CD14-positive monocyte (primary cell): ENCODE data around the gene PLD3. TPM values are rescaled to one million over a fixed set of nuclear protein-coding genes. Genes with fewer than 3 reads are reported as not detected.

Experiments
- DNase-seq, 3 donors: peaks; one replicate each; pipeline ENCODE4 v3.0.0-alpha.2; 2011 to 2022
- H2AFZ ChIP-seq: 2 replicates; pipeline ENCODE4 v1.6.0; 2012; ENCODE audit warnings: mild to moderate bottlenecking, low read depth, low read length, inconsistent platforms; ENCODE audit not compliant: insufficient read depth, poor library complexity, severe bottlenecking
- H3K27ac ChIP-seq, 2 donors: 1 replicate in 1 of 2; 2 replicates in 1 of 2; pipeline ENCODE4 v1.5.1; 2012 to 2013; ENCODE audit warnings: low read length in 2 of 2, control low read depth in 1 of 2, inconsistent platforms in 1 of 2, low read depth in 1 of 2, mild to moderate bottlenecking in 1 of 2
- H3K27me3 ChIP-seq, 2 donors: one replicate each; pipeline versions ENCODE4 v1.6.0 to v1.6.1; 2011 to 2013; ENCODE audit warnings: low read length in 2 of 2; ENCODE audit not compliant: control insufficient read depth in 2 of 2, insufficient read depth in 2 of 2
- H3K36me3 ChIP-seq, 2 donors: replicated peaks in 1 of 2; 1 replicate in 1 of 2; 2 replicates in 1 of 2; pipeline versions ENCODE4 v1.5.1 to v1.6.1; 2012 to 2013; ENCODE audit warnings: low read length in 2 of 2, control low read depth in 1 of 2, inconsistent platforms in 1 of 2, mild to moderate bottlenecking in 1 of 2; ENCODE audit not compliant: insufficient read depth in 2 of 2, control insufficient read depth in 1 of 2
- H3K4me1 ChIP-seq, 2 donors: 1 replicate in 1 of 2; 2 replicates in 1 of 2; pipeline versions ENCODE4 v1.5.1 to v1.6.1; 2012 to 2013; ENCODE audit warnings: low read length in 2 of 2, control low read depth in 1 of 2, inconsistent platforms in 1 of 2, mild to moderate bottlenecking in 1 of 2, moderate library complexity in 1 of 2; ENCODE audit not compliant: insufficient read depth in 2 of 2, control insufficient read depth in 1 of 2
- H3K4me2 ChIP-seq: replicated peaks from 2 replicates; pipeline ENCODE3; 2012; ENCODE audit warnings: low read length, moderate library complexity, mild to moderate bottlenecking; ENCODE audit not compliant: poor library complexity, severe bottlenecking; ENCODE audit errors: extremely low read depth
- H3K4me3 ChIP-seq, 3 experiments: fragments of 200-600 bp in 1 of 3; sonication (generic) in 1 of 3; replicated peaks in 1 of 3; 1 replicate in 2 of 3; 2 replicates in 1 of 3; pipeline ENCODE4 v1.5.1; 2011 to 2013; ENCODE audit warnings: low read length in 3 of 3, mild to moderate bottlenecking in 3 of 3, control low read depth in 2 of 3, low read depth in 2 of 3, inconsistent platforms in 1 of 3, moderate library complexity in 1 of 3
- H3K79me2 ChIP-seq: 2 replicates; pipeline ENCODE4 v1.6.0; 2012; ENCODE audit warnings: mild to moderate bottlenecking, control low read depth, inconsistent platforms, low read length, moderate library complexity; ENCODE audit not compliant: insufficient read depth
- H3K9ac ChIP-seq: 2 replicates; pipeline ENCODE4 v1.6.0; 2017; ENCODE audit warnings: low read length, mild to moderate bottlenecking; ENCODE audit not compliant: insufficient read depth, poor library complexity, severe bottlenecking
- H3K9me3 ChIP-seq, 2 donors: replicated peaks in 1 of 2; 1 replicate in 1 of 2; 2 replicates in 1 of 2; pipeline versions ENCODE4 v1.5.1 to v1.6.1; 2012 to 2013; ENCODE audit warnings: low read length in 2 of 2, control low read depth in 1 of 2; ENCODE audit not compliant: control insufficient read depth in 1 of 2, insufficient read depth in 1 of 2
- H4K20me1 ChIP-seq: 2 replicates; pipeline ENCODE4 v1.6.0; 2012; ENCODE audit warnings: mild to moderate bottlenecking, low read length, control low read depth, moderate library complexity; ENCODE audit not compliant: insufficient read depth
- H3K27ac Mint-ChIP-seq, 7 donors: one replicate each; pipeline ENCODE4 v1.8.0; 2020; ENCODE audit warnings: mild to moderate bottlenecking in 7 of 7, mixed read lengths in 7 of 7, moderate library complexity in 6 of 7, inconsistent platforms in 2 of 7
- H3K27me3 Mint-ChIP-seq, 3 donors: one replicate each; pipeline ENCODE4 v1.8.0; 2021 to 2022; ENCODE audit warnings: low read depth in 3 of 3, mild to moderate bottlenecking in 3 of 3, mixed read lengths in 3 of 3, moderate library complexity in 3 of 3, inconsistent platforms in 1 of 3
- H3K36me3 Mint-ChIP-seq, 2 donors: one replicate each; pipeline ENCODE4 v1.8.0; 2020; ENCODE audit warnings: mixed read lengths in 2 of 2, inconsistent platforms in 1 of 2, mild to moderate bottlenecking in 1 of 2
- H3K4me1 Mint-ChIP-seq: one replicate; pipeline ENCODE4 v1.8.0; 2020; ENCODE audit warnings: mild to moderate bottlenecking, mixed read lengths
- H3K4me3 Mint-ChIP-seq, 2 donors: one replicate each; pipeline ENCODE4 v1.8.0; 2020; ENCODE audit warnings: mild to moderate bottlenecking in 2 of 2, mixed read lengths in 2 of 2, moderate library complexity in 1 of 2
- H3K9me3 Mint-ChIP-seq, 7 donors: one replicate each; pipeline ENCODE4 v1.8.0; 2020 to 2022; ENCODE audit warnings: mixed read lengths in 7 of 7, mild to moderate bottlenecking in 6 of 7, moderate library complexity in 6 of 7, inconsistent platforms in 2 of 7
- CTCF ChIP-seq: fragments of 200-600 bp; IDR thresholded peaks from one replicate; pipeline ENCODE4 v1.8.0; 2022; ENCODE audit warnings: antibody characterized with exemption, mild to moderate bottlenecking
- WGBS: methylation state at CpG from one replicate; pipeline ENCODE4 v1.1.5; 2013; ENCODE audit warnings: missing lambda C conversion rate; ENCODE audit not compliant: insufficient coverage; 5-methylcytosine and 5-hydroxymethylcytosine counted together
- intact Hi-C, 2 donors: fragments of 100-400 bp; cut with micrococcal nuclease; formaldehyde crosslinking; loops; one replicate each; pipeline versions ENCODE4 v1.15.0 to v1.15.1; 2023
- polyA plus RNA-seq, 3 donors: library from polyadenylated mRNA; depleted of rRNA in 1 of 3; unstranded in 2 of 3; stranded (reverse) in 1 of 3; fragments of 300-500 nt in 2 of 3; fragments of >200 nt in 1 of 3; fragmentation: Illumina TruSeq in 2 of 3; gene quantifications; 1 replicate in 2 of 3; 2 replicates in 1 of 3; pipeline ENCODE4 v1.2.3, GENCODE V29; 2012 to 2021

The PLD3 gene
- polyA plus RNA-seq, 3 donors, result 168 to 334 (median 170) TPM

GRCh38 chr19:40374084-40374483 lies 25.6 kb downstream of the PLD3 start:
- no peaks in the 10 kb centered on the region for H3K79me2 ChIP-seq
- WGBS, result 96% methylated on average over 5 of the region's 7 CpGs
- H3K27ac ChIP-seq, result no peak overlapping the region
- intact Hi-C loops, result no loop called here
- H3K9ac ChIP-seq, result no peak overlapping the region
- H3K9me3 ChIP-seq, result no peaks in the 10 kb centered on the region
- no peak for TF ChIP-seq CTCF
- H3K4me2 ChIP-seq, result no peak overlapping the region
- H3K9me3 Mint-ChIP-seq, result no peaks in the 10 kb centered on the region
- no peak overlapping the region for H3K4me3 Mint-ChIP-seq
- peaks cover 0 to 1% (median 0%) of the 10 kb centered on the region in 3 donors for H3K27me3 Mint-ChIP-seq
- H3K4me3 ChIP-seq, result no peak overlapping the region
- peaks cover 10 to 20% of the 10 kb centered on the region in 2 donors for H3K4me1 ChIP-seq
- no peak overlapping the region for H2AFZ ChIP-seq
- peaks cover 69 to 95% of the 10 kb centered on the region in 2 donors for H3K36me3 Mint-ChIP-seq
- no peak for DNase-seq
- no peaks in the 10 kb centered on the region for H3K27me3 ChIP-seq
- peaks cover 22% of the 10 kb centered on the region for H3K4me1 Mint-ChIP-seq
- H3K36me3 ChIP-seq, result peaks cover 62 to 90% of the 10 kb centered on the region in 2 donors
- H4K20me1 ChIP-seq, result peaks cover 4% of the 10 kb centered on the region
- peak overlapping the region in 1 of 7 donors; percentile 72 for H3K27ac Mint-ChIP-seq

GRCh38 chr19:40376286-40376862 lies 27.9 kb downstream of the PLD3 start:
- peaks cover 4 to 11% of the 10 kb centered on the region in 2 donors for H3K4me1 ChIP-seq
- no peak overlapping the region for H3K9ac ChIP-seq
- H3K4me2 ChIP-seq, result no peak overlapping the region
- H4K20me1 ChIP-seq, result peaks cover 4% of the 10 kb centered on the region
- peaks cover 0 to 1% (median 0%) of the 10 kb centered on the region in 3 donors for H3K27me3 Mint-ChIP-seq
- no peak overlapping the region for H3K4me3 Mint-ChIP-seq
- H3K9me3 ChIP-seq, result no peaks in the 10 kb centered on the region
- no peak overlapping the region for H2AFZ ChIP-seq
- H3K79me2 ChIP-seq, result no peaks in the 10 kb centered on the region
- no peak for DNase-seq
- intact Hi-C loops, result no loop called here
- WGBS, result 68% methylated on average over 16 of the region's 17 CpGs
- H3K27ac ChIP-seq, result no peak overlapping the region
- no peak overlapping the region for H3K4me3 ChIP-seq
- peak overlapping the region in 1 of 7 donors; percentile 61 for H3K27ac Mint-ChIP-seq
- no peaks in the 10 kb centered on the region for H3K9me3 Mint-ChIP-seq
- no peaks in the 10 kb centered on the region for H3K27me3 ChIP-seq
- TF ChIP-seq CTCF, result no peak
- H3K36me3 ChIP-seq, result peaks cover 49 to 82% of the 10 kb centered on the region in 2 donors
- peaks cover 8% of the 10 kb centered on the region for H3K4me1 Mint-ChIP-seq
- H3K36me3 Mint-ChIP-seq, result peaks cover 59 to 87% of the 10 kb centered on the region in 2 donors
